H1 (cell line): ENCODE results near the gene AKR1D1. TPM values are rescaled to one million over a fixed set of nuclear protein-coding genes. Genes with fewer than 3 reads are reported as not detected.
A peak's percentile ranks its signal among the peaks of the same experiment; 100 is the strongest.

Experiments used
- CTCF ChIA-PET: fragments of 300-600 bp; sonication (Branson Sonifier 250); formaldehyde crosslinking; loops from one replicate; lab custom pipeline; 2021; ENCODE audit not compliant: partially characterized antibody; lab: Charles Lee
- POLR2A ChIA-PET: fragments of 300-600 bp; sonication (Branson Sonifier 250); formaldehyde crosslinking; loops from one replicate; lab custom pipeline; 2021; ENCODE audit warnings: inconsistent platforms; ENCODE audit not compliant: partially characterized antibody; lab: Charles Lee
- DNase-seq, 2 experiments: peaks; one replicate each; pipeline versions ENCODE4 v3.0.0 to v3.0.0-alpha.2; 2010 to 2022; ENCODE audit warnings: low spot score in 2 of 2, low read depth in 1 of 2, mixed read lengths in 1 of 2
- FAIRE-seq: peaks from 2 replicates; lab custom pipeline; 2011; peaks lifted over from hg19 to GRCh38; lab: Jason Lieb, UNC
- H2AFZ ChIP-seq: 2 replicates; pipeline ENCODE4 v1.8.1; 2012; ENCODE audit warnings: low read length, inconsistent platforms
- H2AK5ac ChIP-seq: 2 replicates; pipeline ENCODE4 v1.6.1; 2013; ENCODE audit warnings: low read depth, low read length
- H2BK120ac ChIP-seq: replicated peaks from 2 replicates; pipeline ENCODE3; 2013; ENCODE audit warnings: low read depth, low read length, inconsistent platforms
- H2BK12ac ChIP-seq: 2 replicates; pipeline ENCODE4 v1.6.1; 2013; ENCODE audit warnings: low read depth, low read length
- H2BK15ac ChIP-seq: 2 replicates; pipeline ENCODE4 v1.6.1; 2013; ENCODE audit warnings: low read length
- H2BK20ac ChIP-seq: 2 replicates; pipeline ENCODE4 v1.6.1; 2013; ENCODE audit warnings: low read length
- H2BK5ac ChIP-seq: 2 replicates; pipeline ENCODE4 v1.6.1; 2013; ENCODE audit warnings: low read depth, low read length
- H3K14ac ChIP-seq: 2 replicates; pipeline ENCODE4 v1.6.1; 2013; ENCODE audit warnings: inconsistent platforms; ENCODE audit not compliant: insufficient read length
- H3K18ac ChIP-seq: 2 replicates; pipeline ENCODE4 v1.6.1; 2013; ENCODE audit warnings: low read length; ENCODE audit errors: extremely low read depth
- H3K23ac ChIP-seq: 2 replicates; pipeline ENCODE4 v1.6.1; 2013; ENCODE audit warnings: inconsistent platforms; ENCODE audit not compliant: insufficient read length
- H3K23me2 ChIP-seq: 2 replicates; pipeline ENCODE4 v1.6.1; 2013; ENCODE audit warnings: low read depth, low read length
- H3K27ac ChIP-seq: 2 replicates; pipeline ENCODE4 v1.6.1; 2011; ENCODE audit warnings: low read depth, low read length, inconsistent platforms
- H3K27me3 ChIP-seq, 4 experiments: replicated peaks in 1 of 4; 1 replicate in 1 of 4; 2 replicates in 3 of 4; pipeline versions ENCODE4 v1.6.1 to v1.8.1; 2011 to 2013; ENCODE audit warnings: low read length in 3 of 4, mild to moderate bottlenecking in 3 of 4, inconsistent platforms in 2 of 4, mixed read lengths in 2 of 4, moderate library complexity in 1 of 4; ENCODE audit not compliant: control insufficient read depth in 3 of 4, insufficient read depth in 3 of 4; ENCODE audit errors: extremely low read depth in 1 of 4
- H3K36me3 ChIP-seq, 4 experiments: 2 replicates each; pipeline versions ENCODE4 v1.6.1 to v1.8.1; 2011 to 2013; ENCODE audit warnings: mild to moderate bottlenecking in 4 of 4, low read length in 3 of 4, moderate library complexity in 2 of 4, control low read depth in 1 of 4, inconsistent platforms in 1 of 4; ENCODE audit not compliant: insufficient read depth in 4 of 4, control insufficient read depth in 2 of 4
- H3K4ac ChIP-seq: replicated peaks from 2 replicates; pipeline ENCODE3; 2013; ENCODE audit warnings: low read length, low read depth, mixed read lengths, inconsistent platforms; ENCODE audit not compliant: insufficient read length
- H3K4me1 ChIP-seq, 4 experiments: replicated peaks in 1 of 4; 1 replicate in 1 of 4; 2 replicates in 3 of 4; pipeline versions ENCODE4 v1.6.1 to v1.8.1; 2011 to 2013; ENCODE audit warnings: low read length in 3 of 4, inconsistent platforms in 2 of 4, mixed read lengths in 1 of 4; ENCODE audit not compliant: insufficient read depth in 4 of 4, control insufficient read depth in 3 of 4
- H3K4me2 ChIP-seq, 2 experiments: 2 replicates each; pipeline versions ENCODE4 v1.6.1 to v1.8.1; 2011 to 2013; ENCODE audit warnings: low read depth in 2 of 2, low read length in 2 of 2, control low read depth in 1 of 2, inconsistent platforms in 1 of 2, mild to moderate bottlenecking in 1 of 2; ENCODE audit not compliant: insufficient read depth in 1 of 2
- H3K4me3 ChIP-seq, 4 experiments: fragments of 200-600, 300-600 bp in 1 of 4; sonication (generic), shearing (Covaris generic), sonication (Bioruptor Twin) in 1 of 4; 2 replicates each; pipeline versions ENCODE4 v1.5.1 to v1.8.1; 2011 to 2016; ENCODE audit warnings: low read length in 4 of 4, low read depth in 3 of 4, control low read depth in 2 of 4, inconsistent platforms in 2 of 4, mild to moderate bottlenecking in 2 of 4, mixed read lengths in 1 of 4, moderate library complexity in 1 of 4; ENCODE audit not compliant: insufficient read depth in 2 of 4; ENCODE audit errors: extremely low read depth in 1 of 4
- H3K56ac ChIP-seq: replicated peaks from 2 replicates; pipeline ENCODE3; 2013; ENCODE audit warnings: low read depth, mild to moderate bottlenecking, mixed read lengths, low read length, inconsistent platforms; ENCODE audit not compliant: insufficient read length
- H3K79me1 ChIP-seq: 2 replicates; pipeline ENCODE4 v1.6.1; 2013; ENCODE audit warnings: low read depth, low read length, control low read depth
- H3K79me2 ChIP-seq, 2 experiments: 2 replicates each; pipeline versions ENCODE4 v1.6.1 to v1.8.1; 2012 to 2013; ENCODE audit warnings: low read length in 2 of 2, mild to moderate bottlenecking in 2 of 2, inconsistent platforms in 1 of 2; ENCODE audit not compliant: insufficient read depth in 2 of 2, control insufficient read depth in 1 of 2
- H3K9ac ChIP-seq, 4 experiments: replicated peaks in 1 of 4; 1 replicate in 1 of 4; 2 replicates in 3 of 4; pipeline versions ENCODE4 v1.6.1 to v1.8.1; 2011 to 2013; ENCODE audit warnings: low read depth in 3 of 4, low read length in 3 of 4, control low read depth in 2 of 4, mild to moderate bottlenecking in 2 of 4, moderate library complexity in 2 of 4, inconsistent platforms in 1 of 4; ENCODE audit errors: extremely low read depth in 1 of 4
- H3K9me3 ChIP-seq, 2 experiments: 2 replicates each; pipeline versions ENCODE4 v1.6.1 to v1.8.1; 2012 to 2013; ENCODE audit warnings: mild to moderate bottlenecking in 2 of 2, moderate library complexity in 2 of 2, control low read depth in 1 of 2, inconsistent platforms in 1 of 2, low read depth in 1 of 2, low read length in 1 of 2, mixed read lengths in 1 of 2; ENCODE audit not compliant: insufficient read depth in 2 of 2
- H4K20me1 ChIP-seq, 2 experiments: replicated peaks in 1 of 2; 2 replicates each; pipeline versions ENCODE3 to v1.8.1; 2011 to 2013; ENCODE audit warnings: inconsistent platforms in 2 of 2, low read length in 2 of 2, mild to moderate bottlenecking in 1 of 2; ENCODE audit not compliant: insufficient read depth in 2 of 2, control insufficient read depth in 1 of 2
- H4K5ac ChIP-seq: 2 replicates; pipeline ENCODE4 v1.6.1; 2013; ENCODE audit warnings: low read length, low read depth, mixed read lengths, inconsistent platforms; ENCODE audit not compliant: insufficient read length
- H4K8ac ChIP-seq: 2 replicates; pipeline ENCODE4 v1.8.0; 2013; ENCODE audit warnings: mild to moderate bottlenecking, moderate library complexity, low read length, inconsistent platforms; ENCODE audit not compliant: insufficient read depth; ENCODE audit errors: extremely low read depth
- H4K91ac ChIP-seq: replicated peaks from 2 replicates; pipeline ENCODE3; 2013; ENCODE audit warnings: low read length, mixed read lengths, inconsistent platforms; ENCODE audit not compliant: insufficient read length
- CEBPB ChIP-seq: IDR thresholded peaks from 2 replicates; pipeline ENCODE4 v1.6.1; 2012; ENCODE audit warnings: low read depth, low read length
- CHD1 ChIP-seq: IDR thresholded peaks from 2 replicates; pipeline ENCODE4 v1.6.1; 2012; ENCODE audit warnings: low read depth, low read length, improper control_type of control experiment
- WGBS, 2 experiments: shearing (Covaris generic) in 1 of 2; methylation state at CpG; one replicate each; pipeline versions ENCODE4 v1.1.6 to v1.1.7; 2013 to 2015; ENCODE audit warnings: low lambda C conversion rate in 2 of 2, mixed read lengths in 2 of 2, inconsistent platforms in 1 of 2, low coverage in 1 of 2, missing lambda C conversion rate in 1 of 2; ENCODE audit not compliant: insufficient replicate concordance in 2 of 2, insufficient coverage in 1 of 2, insufficient read length in 1 of 2; ENCODE audit errors: extremely low coverage in 1 of 2, missing lambda C conversion rate in 1 of 2; 5-methylcytosine and 5-hydroxymethylcytosine counted together
- polyA plus RNA-seq, 7 experiments: library from polyadenylated mRNA; depleted of rRNA in 3 of 7; stranded (reverse) in 5 of 7; unstranded in 2 of 7; fragments of >200 nt in 5 of 7; fragments of 200-250 nt in 2 of 7; gene quantifications; 1 replicate in 5 of 7; 2 replicates in 1 of 7; 4 replicates in 1 of 7; pipeline versions ENCODE4 v1.2.1 to v1.2.3, GENCODE V29; 2011 to 2013; ENCODE audit warnings: missing spikeins in 2 of 7, mixed read lengths in 2 of 7
- total RNA-seq: library from RNA; stranded (reverse); fragmentation: NEBNext Ultra II Directional; extraction: Animal tissue kit (Norgen Biotek cat#: 25700); gene quantifications from 2 replicates; pipeline ENCODE4 v1.2.1, GENCODE V29; 2021

The AKR1D1 gene
- total and polyA plus RNA-seq, 2 of the 8 experiments (the other 6 are each of a cell fraction or from before 2014, with no cell fraction given), result not detected

DNA sequence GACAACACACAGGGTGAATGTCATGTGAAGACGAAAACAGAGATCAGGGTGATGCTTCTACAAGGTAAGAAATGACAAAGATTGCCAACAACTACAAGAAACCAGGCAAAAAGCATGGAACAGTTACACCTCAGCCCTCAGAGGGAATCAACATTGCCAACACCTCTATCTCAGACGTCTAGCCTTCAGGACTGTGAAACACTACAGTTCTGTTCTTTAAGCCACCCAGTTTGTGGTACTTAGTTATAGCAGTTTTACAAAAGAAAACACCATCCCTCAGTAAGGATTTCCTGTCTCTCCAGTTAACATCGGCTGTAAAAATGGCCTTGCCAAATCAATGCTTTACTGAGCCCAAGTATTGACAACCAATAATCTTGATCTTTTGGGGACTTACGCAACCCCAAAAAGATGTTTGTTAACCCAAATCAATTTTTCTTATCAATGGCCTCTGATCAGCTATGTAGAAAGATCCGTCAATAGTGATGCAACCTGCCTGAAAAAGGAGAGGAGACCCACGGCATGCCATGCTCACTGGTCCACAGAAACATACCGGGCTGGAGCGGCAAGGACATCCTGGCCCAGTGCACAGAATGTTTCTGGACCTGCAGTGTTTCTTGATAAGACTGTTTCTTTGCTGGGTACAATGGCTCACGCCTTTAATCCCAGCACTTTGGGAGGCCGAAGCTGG is 44.0 kb downstream of the AKR1D1 start:
- FAIRE-seq, result no peak

More for the DNA sequence above, 44.0 kb downstream of the AKR1D1 start:
- Histone ChIP-seq H2BK120ac (no peak overlapping the region), H2AFZ (0 out of 2 replicates have a peak overlapping the region, but pooled peaks have one; percentile 40), H3K9ac (no peak overlapping the region), H4K5ac (no peak overlapping the region), H3K18ac (no peak overlapping the region), H3K56ac (no peak overlapping the region), H3K36me3 (no peaks in the 10 kb centered on the region), H2BK15ac (no peak overlapping the region), H3K4me1 (peaks cover 0 to 2% (median 0%) of the 10 kb centered on the region in 4 experiments; a peak in 1 of 7 replicates), H3K14ac (no peak overlapping the region), H2BK20ac (no peak overlapping the region), H3K79me1 (no peaks in the 10 kb centered on the region), H3K4me3 (no peak overlapping the region), H2BK12ac (no peak overlapping the region; the same call in 1 of the 2 replicates), H3K4ac (peak overlapping the region; percentile 59), H3K79me2 (no peaks in the 10 kb centered on the region), H4K91ac (no peak overlapping the region), H3K23ac (no peak overlapping the region), H4K20me1 (no peaks in the 10 kb centered on the region), H3K9me3 (no peaks in the 10 kb centered on the region; a peak in 1 of 4 replicates), H3K27me3 (no peaks in the 10 kb centered on the region), H2BK5ac (no peak overlapping the region; the same call in 1 of the 2 replicates), H3K4me2 (no peak overlapping the region), H3K23me2 (no peaks in the 10 kb centered on the region), H4K8ac (no peak overlapping the region), H3K27ac (no peak overlapping the region), H2AK5ac (0 out of 2 replicates have a peak overlapping the region, but pooled peaks have one; percentile 34)
- ChIA-PET POLR2A (no interaction called here), CTCF (interaction anchor here (1.0 kb wide), 1 partner anchor 452 kb away, joined by 3 read pairs; no protein-coding TSS in a partner anchor)
- DNase-seq, result no peak
- TF ChIP-seq CHD1 (no peak), CEBPB (peak; percentile 1; the same call in 1 of the 2 replicates)
- 90% methylated on average over 10 of the region's 10 CpGs; no CpG with 5 or more reads in 1 of the 2 experiments for WGBS, 2 experiments
